WERI-Rb-1 (cell line): ENCODE data around the gene CTNNA3.
"Not testable (repeated sequence)": the region's sequence is repeated elsewhere in the genome, so short reads cannot be mapped to it uniquely, and the experiment has no call there.

Experiments used
- DNase-seq: peaks from one replicate; pipeline ENCODE4 v3.0.0-alpha.2; 2020
- H3K27ac ChIP-seq: fragments of 250-450 bp; sonication (Bioruptor Pico); 2 replicates; pipeline ENCODE4 v1.5.1; 2020; ENCODE audit warnings: mild to moderate bottlenecking, moderate library complexity
- H3K27me3 ChIP-seq: fragments of 250-450 bp; sonication (Bioruptor Pico); 2 replicates; pipeline ENCODE4 v1.5.1; 2021; ENCODE audit warnings: mild to moderate bottlenecking, low read depth, moderate library complexity; ENCODE audit not compliant: insufficient read depth, severe bottlenecking
- H3K36me3 ChIP-seq: fragments of 250-450 bp; sonication (Bioruptor Pico); 2 replicates; pipeline ENCODE4 v1.5.1; 2020; ENCODE audit warnings: mild to moderate bottlenecking, moderate library complexity
- H3K4me3 ChIP-seq: 2 replicates; pipeline ENCODE4 v1.5.1; 2011; ENCODE audit warnings: low read depth, mild to moderate bottlenecking, control low read depth, low read length
- H3K9me3 ChIP-seq: fragments of 250-450 bp; sonication (Bioruptor Pico); 2 replicates; pipeline ENCODE4 v1.5.1; 2021; ENCODE audit warnings: mild to moderate bottlenecking, moderate library complexity; ENCODE audit not compliant: severe bottlenecking
- TF ChIP-seq, protein P1 (sequence below): IDR thresholded peaks from 2 replicates; pipeline ENCODE4 v1.5.1; 2011; ENCODE audit warnings: low read depth, mild to moderate bottlenecking, control low read depth, inconsistent platforms, low read length

The CTNNA3 gene

DNA sequence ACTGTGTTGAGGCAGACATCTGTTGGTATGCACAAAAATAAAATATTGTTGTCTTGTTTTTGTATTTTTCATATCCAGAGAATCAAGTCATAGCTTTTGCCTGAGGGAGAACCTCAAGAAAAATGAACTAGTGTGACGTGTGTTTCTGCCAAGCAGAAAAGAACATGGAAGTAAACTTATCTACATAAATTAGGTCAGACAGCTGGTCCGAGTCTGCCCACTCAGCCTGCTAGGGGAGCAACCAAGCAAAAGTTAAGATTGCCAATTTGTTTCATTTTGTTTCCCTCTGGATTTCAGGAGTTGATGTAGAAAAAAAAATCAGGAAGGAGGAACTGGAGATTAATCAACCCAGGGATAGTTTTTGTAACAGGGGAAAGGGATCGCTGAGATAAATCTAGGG, 1342.6 kb downstream of the CTNNA3 start:
- TF ChIP-seq, protein P1, sequence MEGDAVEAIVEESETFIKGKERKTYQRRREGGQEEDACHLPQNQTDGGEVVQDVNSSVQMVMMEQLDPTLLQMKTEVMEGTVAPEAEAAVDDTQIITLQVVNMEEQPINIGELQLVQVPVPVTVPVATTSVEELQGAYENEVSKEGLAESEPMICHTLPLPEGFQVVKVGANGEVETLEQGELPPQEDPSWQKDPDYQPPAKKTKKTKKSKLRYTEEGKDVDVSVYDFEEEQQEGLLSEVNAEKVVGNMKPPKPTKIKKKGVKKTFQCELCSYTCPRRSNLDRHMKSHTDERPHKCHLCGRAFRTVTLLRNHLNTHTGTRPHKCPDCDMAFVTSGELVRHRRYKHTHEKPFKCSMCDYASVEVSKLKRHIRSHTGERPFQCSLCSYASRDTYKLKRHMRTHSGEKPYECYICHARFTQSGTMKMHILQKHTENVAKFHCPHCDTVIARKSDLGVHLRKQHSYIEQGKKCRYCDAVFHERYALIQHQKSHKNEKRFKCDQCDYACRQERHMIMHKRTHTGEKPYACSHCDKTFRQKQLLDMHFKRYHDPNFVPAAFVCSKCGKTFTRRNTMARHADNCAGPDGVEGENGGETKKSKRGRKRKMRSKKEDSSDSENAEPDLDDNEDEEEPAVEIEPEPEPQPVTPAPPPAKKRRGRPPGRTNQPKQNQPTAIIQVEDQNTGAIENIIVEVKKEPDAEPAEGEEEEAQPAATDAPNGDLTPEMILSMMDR = no peak
- H3K4me3 ChIP-seq = no peak overlapping the region
- H3K9me3 ChIP-seq = no peaks in the 10 kb centered on the region
- H3K27ac ChIP-seq = no peak overlapping the region
- H3K27me3 ChIP-seq = no peaks in the 10 kb centered on the region
- DNase-seq = no peak
- no peaks in the 10 kb centered on the region for H3K36me3 ChIP-seq

DNA sequence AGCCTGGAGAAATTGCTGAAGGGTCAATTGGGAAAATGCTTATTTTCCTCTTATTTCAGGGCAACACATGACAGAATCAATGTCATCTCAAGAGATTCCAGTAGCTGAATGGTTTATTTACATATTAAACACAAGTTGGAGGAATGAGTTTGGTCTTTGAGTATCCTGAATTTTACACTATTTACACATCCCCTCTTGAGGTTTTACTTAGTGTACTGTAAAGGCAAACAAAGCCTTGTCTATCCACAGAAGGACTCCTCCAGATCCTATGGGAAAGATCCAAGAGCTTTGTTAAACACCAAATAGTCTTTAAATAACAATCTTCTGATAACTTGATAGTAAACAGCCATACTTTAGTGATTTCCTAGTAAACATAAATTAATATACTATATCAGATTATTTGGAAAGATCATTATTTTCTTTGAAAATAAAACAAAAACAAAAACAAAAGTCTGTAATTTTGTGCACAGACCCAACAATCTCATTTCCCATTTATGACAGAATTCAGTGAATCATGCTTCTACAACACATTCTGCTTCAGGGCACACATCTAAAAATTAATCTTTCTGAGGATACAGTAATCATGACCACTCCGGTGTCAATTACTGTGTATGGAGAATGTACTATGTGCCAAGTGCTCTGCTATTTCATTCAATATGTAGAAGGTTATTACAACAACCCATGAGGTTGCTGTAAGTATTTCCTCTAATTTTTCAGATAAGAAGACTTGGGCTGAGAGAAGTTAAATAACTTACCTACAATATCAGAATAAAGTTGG, 1345.2 kb downstream of the CTNNA3 start:
- H3K9me3 ChIP-seq = no peaks in the 10 kb centered on the region
- H3K27ac ChIP-seq = no peak overlapping the region
- no peaks in the 10 kb centered on the region for H3K36me3 ChIP-seq
- DNase-seq = no peak
- TF ChIP-seq, protein P1 = no peak
- no peak overlapping the region for H3K4me3 ChIP-seq
- H3K27me3 ChIP-seq = no peaks in the 10 kb centered on the region

DNA sequence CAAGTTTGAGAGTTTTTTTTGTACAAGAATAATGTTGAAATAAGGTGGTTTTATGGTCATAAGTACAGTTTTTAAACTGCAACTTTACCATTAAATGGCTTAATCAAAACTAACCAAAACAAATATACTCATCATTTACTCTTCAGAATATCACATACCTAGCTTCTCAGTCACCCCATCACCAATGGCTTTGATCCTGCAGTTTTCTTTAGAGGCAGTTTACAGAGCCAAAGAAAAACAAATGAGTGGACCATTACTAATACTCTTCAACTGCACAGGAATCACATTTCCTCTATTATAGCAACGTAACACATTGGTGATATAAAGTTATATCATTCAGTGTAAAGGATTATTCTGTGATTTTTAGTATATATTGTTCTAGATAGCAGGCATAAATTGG, 1346.3 kb downstream of the CTNNA3 start:
- H3K27ac ChIP-seq = no peak overlapping the region

DNA sequence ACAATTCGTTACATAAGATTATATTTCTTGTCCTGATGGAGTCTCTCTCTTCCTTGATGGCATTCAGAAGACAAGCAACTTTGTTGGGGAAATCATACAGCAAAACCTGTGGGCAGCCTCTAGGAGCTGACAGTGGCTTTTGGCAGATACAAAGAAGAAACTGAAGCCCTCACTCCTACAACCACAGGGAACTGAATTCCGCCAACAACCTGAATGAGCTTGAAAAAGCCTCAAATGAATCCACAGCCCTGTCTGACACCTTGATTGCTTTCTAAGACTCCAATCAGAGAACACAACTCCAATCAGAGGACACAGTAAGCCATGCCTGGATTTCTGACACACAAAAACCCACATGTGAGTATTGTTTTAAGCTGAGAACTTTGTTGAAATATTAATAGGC, 1346.9 kb downstream of the CTNNA3 start:
- Histone ChIP-seq H3K9me3 (no peaks in the 10 kb centered on the region), H3K27me3 (no peaks in the 10 kb centered on the region), H3K27ac (no peak overlapping the region), H3K36me3 (no peaks in the 10 kb centered on the region), H3K4me3 (no peak overlapping the region)
- DNase-seq = no peak
- TF ChIP-seq, protein P1 = no peak

More for the DNA sequence above, 1346.3 kb downstream of the CTNNA3 start:
- DNase-seq = no peak
- Histone ChIP-seq H3K27me3 (no peaks in the 10 kb centered on the region), H3K36me3 (no peaks in the 10 kb centered on the region), H3K9me3 (no peaks in the 10 kb centered on the region), H3K4me3 (no peak overlapping the region)
- TF ChIP-seq, protein P1 = no peak

DNA sequence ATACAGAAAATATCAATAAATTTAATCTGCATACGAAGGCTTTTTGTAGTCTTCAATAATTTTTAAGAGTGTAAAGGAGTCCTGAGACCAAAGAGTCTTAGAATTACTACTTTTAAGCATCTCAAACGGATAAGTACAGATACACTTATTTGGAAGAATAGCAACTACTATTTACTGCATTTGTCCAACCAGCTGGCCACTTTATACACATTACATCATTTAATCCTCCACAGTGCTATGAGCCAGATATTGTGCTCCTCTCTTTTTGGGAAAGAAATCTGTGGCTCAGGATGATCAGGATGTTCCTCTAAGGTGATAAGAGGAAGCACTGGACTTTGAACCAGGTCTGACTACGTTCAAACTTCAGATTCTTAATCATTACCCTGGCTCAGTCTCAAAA, 1358.8 kb downstream of the CTNNA3 start:
- Histone ChIP-seq H3K9me3 (peaks cover 6% of the 10 kb centered on the region), H3K27ac (no peak overlapping the region), H3K4me3 (no peak overlapping the region), H3K36me3 (no peaks in the 10 kb centered on the region), H3K27me3 (no peaks in the 10 kb centered on the region)
- TF ChIP-seq, protein P1 = no peak
- no peak for DNase-seq

DNA sequence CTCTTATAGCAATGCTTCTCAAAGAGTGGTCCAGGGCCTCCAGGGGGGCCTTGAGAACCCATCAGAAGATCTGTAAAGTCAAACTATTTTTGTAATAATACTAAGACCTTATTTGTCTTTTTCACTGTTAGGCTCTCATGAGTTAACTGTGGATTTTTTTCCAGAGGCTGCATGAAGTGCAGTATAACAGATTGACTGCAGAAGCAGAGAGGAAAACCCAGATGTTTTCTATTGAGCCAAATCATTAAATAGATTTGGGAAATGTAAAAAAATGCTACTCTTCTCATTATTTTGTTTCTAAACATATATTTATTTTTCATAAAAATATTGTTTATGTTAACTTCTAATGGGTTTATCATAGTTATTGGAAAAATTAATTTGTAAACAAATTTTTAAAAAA, 1359.2 kb downstream of the CTNNA3 start:
- DNase-seq = no peak
- Histone ChIP-seq H3K27ac (no peak overlapping the region), H3K4me3 (no peak overlapping the region), H3K36me3 (no peaks in the 10 kb centered on the region), H3K9me3 (peaks cover 6% of the 10 kb centered on the region), H3K27me3 (no peaks in the 10 kb centered on the region)
- TF ChIP-seq, protein P1 = no peak

DNA sequence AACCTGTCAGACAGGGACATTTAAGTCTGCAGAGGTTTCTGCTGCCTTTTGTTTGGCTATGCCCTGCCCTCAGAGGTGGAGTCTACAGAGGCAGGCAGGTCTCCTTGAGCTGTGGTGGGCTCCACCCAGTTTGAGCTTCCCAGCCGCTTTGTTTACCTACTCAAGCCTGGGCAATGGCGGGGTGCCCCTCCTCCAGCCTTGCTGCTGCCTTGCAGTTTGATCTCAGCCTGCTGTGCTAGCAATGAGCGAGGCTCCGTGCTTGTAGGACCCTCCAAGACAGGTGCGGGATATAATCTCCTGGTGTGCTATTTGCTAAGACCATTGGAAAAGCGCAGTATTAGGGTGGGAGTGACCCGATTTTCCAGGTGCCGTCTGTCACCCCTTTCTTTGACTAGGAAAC, 1360.2 kb downstream of the CTNNA3 start:
- not testable (repeated sequence) for H3K27me3 ChIP-seq, H3K9me3 ChIP-seq, H3K36me3 ChIP-seq, DNase-seq, H3K4me3 ChIP-seq, H3K27ac ChIP-seq
